DMS53 treated with DMSO at 0.1 percent for 48 hours (cell line): ENCODE data around the gene CTU1.

ENCODE experiments used
- DNase-seq: peaks from one replicate; lab custom pipeline; 2025; ENCODE audit not compliant: unreplicated experiment; lab: John Stamatoyannopoulos, UW

CTU1 gene

DNA sequence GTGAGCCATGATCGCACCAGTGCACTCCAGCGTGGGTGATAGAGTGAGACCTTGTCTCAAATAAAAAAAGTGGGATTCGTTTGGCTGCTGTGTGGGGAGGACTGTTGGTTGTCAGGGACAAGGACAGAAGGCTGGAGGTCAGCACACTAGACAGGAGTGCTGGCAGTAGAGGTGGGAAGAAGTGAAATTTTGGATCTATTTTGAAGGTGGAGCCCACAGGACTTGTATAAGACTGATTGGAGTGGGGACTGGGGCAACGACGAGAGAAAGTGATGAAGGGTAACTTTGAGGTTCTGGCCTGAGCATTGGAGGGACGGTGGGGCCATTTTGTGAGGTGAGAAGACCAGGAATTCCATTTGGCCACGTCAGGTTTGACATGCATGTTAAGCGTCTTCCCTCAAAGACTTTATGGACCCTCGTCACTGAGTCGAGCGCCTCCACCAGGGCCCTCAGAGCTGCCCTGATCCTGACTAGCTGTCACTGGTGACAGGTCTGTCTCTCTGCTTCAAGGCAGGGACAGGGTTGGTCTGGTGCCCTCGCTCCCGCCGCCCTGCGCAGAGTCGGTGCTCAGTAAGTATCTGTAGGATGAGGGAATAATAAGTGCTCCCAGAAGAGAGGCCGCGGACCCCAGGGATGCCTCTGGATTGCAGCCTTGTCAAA lies 673 bp downstream of the CTU1 start:
- no peak for DNase-seq

DNA sequence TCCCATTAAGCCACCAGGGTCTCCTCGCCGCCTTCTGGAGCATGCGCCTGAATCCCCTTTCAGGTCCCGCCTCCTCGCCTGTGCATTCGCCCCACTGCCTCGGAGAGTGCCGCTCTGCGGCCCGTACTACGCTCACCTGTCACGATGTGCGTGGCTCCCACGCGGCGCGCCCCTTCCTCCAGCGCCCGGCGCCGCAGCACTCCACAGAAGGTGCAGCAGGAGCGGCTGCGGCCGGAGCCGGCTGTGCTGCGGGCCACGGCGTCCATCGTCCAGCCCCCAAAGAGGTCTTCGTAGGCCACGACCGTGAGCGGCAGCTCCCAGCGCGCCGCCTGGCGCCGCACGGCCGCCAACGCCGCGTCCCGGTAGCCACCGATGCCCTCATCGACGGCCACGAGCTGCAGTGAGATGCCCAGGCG lies 4.3 kb downstream of the CTU1 start:
- DNase-seq = no peak

DNA sequence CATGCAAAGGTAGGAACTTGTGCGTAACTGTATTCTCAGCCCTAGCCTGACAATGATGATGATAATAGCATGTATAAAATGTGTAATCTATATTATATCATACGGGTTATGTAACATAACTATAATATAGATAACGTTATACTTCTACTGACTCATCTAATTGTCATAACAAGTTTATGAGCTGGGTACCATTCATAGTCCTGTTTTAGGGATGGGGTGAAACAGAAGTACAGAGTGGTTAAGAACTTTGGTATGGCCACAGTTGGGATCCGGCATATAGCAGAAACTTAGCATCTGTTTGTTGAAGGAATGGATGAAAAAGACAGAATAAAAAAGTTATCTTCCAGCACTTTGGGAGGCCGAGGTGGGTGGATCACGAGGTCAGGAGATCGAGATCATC lies 5.2 kb downstream of the CTU1 start:
- DNase-seq = no peak

DNA sequence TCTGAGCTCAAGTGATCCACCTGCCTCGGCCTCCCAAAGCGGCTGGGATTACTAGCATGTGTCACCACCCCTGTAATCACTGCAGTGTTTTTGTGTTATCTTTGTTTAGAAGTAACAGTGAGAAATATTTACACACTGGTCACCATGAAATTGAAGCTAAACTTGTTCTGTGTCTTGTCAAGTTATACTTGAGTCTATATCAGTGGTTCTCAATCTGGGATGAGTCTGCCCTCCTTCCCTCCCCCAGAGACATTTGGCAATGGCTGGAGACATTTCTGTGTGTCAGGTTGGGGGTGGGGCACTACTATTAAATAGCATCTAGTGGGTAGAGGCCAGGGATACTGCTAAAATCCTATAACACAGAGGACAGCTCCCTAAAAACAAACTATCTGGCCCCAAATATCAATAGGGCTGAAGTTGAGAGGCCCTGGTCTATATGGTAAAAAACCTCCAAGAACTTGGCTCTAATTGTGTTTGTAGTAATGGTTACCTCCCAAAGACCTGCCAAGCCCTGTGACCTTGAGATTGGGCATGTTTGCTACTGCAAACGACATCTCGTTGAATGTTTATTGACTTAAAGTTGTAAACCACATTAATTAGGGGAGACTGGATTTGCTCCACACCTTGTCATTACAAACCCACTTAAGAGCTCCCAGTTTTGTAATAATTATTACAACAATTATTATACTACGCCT lies 6.9 kb downstream of the CTU1 start:
- DNase-seq = no peak

DNA sequence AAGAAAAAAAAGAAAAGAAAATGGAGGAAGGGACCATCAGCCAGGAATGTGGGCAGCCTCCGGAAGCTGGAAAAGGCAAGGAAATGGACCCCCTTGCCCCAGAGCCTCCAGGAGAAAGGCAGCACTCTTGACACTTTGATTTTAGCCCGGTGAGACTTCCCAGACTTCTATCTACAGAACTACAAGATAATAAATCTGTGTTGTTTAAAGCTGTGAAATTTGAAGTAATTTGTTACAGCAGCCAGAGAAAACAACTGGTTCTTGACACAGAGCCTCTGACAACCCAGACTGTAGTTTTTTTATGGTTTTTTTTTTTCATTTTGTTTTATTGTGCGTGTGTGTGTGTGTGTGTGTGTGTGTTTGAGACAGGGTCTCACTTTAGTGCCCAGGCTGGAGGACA lies 7.6 kb downstream of the CTU1 start:
- DNase-seq = no peak

DNA sequence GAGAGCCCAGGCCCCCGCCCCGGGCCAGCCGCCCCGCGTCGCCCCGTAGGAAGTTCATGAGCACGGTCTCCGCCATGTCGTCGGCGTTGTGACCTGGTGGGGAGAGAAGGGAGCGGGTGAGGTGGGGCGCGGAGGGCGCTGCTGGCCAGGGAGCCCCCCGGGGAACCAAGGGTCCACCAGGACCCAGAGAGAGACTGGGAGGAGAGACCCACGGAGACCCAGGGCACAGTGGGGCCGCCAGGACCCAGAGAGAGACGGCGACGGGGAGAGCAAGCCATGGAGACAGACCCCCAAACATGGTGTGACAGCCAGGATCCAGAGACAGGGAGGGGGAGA lies 9.2 kb downstream of the CTU1 start:
- DNase-seq = no peak

DNA sequence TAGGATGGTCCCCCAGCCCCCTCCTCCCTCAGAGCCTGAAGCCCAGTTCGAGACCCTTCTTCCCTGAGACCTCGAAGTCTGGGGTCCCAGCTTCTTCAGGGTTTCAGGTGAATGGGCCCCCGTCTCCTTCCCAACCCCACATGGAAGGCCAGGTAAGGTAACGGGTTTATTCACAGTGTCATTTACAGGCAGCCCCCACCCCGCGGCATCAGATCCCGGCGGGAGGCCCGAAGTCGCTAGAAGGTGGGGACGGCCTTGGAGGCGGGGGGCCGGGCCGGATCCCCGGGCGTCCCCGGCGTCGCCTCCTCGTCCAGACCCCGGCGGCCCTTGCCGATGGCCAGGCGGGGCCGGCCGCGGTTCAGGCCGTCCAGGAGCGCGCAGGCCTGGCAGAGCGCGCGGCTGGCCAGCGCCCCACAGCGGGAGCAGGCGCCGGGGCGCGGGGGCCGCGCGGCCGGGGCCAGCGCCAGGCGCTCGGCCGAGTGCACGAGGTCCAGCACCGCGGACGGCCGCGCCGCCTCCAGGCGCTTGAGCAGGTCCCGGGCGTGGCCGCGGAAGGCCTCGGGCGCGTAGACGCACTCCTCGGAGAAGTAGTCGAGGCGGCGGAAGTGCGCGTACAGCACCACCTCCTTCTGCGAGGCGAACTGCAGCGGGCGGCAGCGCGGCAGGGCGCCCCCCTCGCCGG lies 9.7 kb downstream of the CTU1 start:
- no peak for DNase-seq

DNA sequence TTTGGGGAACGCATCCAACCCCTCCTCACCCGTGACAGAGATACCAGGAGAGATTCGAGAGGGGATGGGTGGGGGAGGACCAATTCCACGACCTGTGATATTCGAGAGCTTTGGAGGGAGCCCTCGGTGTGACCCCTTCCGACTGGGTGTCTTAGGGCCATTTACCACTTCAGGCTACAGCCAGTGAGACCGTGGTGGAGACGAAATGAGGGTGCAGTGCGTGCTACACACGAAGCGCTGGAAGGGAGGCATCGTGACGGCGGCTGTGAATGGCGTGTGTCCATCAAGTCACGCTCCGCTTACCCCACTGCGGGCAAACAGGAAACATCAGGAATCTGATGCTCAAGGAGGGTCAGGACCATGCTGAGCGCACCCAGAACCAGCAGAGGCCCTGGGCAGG lies 10.4 kb downstream of the CTU1 start:
- DNase-seq = no peak

DNA sequence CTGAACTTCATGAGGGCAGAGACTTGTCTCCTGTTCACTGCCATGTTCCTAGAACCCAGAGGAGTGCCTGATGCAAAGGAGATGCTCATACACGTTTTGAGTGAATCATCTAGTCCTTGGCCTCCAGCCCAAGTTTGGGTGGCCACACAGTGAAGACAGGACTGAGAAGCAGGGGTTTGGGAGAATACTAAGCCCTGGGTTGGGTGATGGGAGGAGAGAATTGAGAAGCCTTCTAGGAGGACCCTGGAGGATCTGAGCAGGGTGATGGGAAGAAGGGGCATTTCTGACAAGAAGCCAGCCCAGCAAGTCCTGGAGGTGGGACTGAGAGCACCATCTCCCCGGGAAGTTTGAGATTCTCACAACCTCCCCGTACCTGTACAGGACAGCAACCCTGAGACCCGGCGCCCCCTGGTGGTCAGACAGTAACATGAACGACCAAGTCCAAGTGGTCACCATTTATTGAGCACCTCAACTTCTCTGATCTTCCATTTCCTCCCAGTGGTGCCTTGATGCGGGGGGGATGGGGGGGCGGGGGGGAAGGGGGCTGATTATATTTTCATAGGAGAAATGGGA lies 11.0 kb downstream of the CTU1 start:
- DNase-seq = peak; percentile 48

DNA sequence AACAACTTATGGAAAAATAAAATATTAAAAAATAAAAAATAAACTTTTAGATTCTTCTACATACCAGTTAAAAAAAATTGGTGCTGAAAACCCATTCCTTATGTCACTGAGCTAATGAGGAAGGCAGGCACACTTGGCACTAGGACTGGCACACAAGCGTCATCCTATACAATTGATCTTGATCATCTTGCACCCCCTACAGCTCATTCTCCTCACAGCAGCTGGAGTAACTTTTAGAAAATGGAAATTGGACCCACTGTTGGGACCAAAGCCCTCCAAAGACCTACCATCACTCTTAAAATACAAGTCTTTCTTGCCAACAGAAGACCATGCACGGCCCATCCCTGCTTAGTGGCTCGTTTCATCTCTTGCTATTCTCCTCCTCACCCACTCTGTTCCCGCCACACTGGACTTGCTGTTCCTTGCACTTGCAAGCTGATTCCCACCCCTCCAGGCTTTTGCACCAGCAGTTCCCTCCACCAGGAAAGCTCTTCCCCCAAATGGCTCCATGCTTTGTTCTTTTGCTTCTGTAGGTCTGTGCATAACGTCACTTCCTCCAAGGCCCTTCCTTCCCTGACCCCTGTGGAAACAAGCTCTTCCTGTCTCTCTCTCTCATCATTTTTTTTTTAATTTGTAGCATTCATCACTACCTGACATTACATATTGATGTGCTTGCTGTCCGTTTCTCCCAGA lies 11.6 kb downstream of the CTU1 start:
- no peak for DNase-seq

DNA sequence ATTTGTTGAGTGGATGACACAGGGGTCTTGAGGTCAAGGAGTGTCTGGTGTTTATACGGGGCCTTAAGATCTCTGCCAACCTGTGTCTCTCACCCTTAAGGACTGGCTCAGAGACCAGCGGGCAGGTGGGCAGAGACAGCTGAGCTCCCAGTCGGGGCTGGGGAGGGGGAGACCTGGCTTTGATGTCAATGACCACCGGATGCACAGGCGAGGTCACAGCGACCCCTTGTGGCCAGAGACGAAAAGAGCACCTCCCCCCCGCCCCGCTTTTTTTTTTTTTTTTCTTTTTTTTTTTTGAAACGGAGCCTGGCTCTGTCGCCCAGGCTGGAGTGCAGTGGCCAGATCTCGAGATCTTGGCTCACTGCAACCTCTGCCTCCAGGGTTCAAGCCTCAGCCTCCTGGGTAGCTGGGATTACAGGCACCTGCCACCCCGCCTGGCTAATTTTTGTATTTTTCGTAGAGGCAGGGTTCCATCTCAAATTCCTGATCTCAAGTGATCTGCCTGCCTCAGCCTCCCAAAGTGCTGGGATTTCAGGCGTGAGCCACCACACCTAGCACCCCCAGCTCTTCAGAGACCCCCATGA lies 13.4 kb downstream of the CTU1 start:
- DNase-seq = peak; percentile 15

DNA sequence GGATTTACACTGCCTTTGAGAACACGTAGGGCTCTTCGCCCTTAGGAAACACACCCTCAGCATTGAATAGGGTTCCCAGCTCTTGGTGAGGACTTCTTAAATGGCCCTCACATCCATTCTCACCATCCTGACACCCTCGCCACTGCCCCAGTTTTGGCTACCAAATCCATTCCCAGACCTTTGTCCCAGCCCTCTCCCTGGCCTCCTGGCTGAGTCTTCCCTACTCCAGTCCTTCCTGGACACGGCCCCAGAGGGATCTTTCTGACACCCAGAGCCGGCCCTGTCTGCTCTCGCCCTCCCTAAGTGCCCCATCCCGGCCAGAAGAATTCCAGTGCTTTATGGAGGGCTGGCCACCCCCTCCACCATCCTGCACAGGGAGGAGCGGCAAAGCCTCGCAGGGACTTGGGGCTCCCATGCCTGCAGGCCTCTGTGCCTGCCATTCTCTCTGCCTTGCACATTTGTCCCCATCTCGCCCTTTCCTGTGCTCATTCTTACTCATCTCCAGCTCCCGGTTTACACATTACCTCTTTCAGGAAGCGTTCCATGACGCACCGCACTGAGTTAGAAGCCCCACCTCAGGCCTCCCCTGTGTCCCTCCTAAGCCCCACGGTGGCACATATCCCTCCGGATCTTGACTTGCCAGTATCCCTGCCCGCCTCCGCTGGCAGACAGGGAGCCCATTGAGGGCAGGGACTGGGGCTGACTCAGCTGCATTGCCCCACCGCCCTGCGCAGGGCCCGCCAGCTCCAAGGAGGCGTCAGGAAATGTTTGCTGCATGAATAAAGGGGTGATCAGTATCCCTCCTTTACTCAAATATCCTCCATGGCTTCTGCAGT lies 14.5 kb downstream of the CTU1 start:
- DNase-seq = no peak

DNA sequence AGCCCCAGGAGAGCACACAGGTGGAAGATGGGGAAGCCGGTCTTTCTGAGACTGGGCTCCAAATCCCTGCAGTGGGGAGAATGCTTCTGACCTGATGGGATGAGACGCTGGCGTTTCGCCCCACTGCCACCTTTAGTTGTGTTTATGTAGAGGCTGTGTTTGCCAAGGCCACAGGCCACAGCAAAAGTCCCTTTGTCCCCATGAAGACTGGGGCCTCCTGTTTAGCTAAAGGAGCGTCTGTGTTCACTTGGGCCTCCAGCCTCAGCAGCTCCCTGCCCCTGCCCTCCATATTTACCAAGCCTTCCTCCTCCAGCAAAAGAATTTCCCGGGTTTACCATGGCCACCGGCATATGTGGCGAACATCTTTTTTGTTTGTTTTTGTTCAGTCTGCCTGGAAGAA lies 15.1 kb downstream of the CTU1 start:
- peak; percentile 60 for DNase-seq

DNA sequence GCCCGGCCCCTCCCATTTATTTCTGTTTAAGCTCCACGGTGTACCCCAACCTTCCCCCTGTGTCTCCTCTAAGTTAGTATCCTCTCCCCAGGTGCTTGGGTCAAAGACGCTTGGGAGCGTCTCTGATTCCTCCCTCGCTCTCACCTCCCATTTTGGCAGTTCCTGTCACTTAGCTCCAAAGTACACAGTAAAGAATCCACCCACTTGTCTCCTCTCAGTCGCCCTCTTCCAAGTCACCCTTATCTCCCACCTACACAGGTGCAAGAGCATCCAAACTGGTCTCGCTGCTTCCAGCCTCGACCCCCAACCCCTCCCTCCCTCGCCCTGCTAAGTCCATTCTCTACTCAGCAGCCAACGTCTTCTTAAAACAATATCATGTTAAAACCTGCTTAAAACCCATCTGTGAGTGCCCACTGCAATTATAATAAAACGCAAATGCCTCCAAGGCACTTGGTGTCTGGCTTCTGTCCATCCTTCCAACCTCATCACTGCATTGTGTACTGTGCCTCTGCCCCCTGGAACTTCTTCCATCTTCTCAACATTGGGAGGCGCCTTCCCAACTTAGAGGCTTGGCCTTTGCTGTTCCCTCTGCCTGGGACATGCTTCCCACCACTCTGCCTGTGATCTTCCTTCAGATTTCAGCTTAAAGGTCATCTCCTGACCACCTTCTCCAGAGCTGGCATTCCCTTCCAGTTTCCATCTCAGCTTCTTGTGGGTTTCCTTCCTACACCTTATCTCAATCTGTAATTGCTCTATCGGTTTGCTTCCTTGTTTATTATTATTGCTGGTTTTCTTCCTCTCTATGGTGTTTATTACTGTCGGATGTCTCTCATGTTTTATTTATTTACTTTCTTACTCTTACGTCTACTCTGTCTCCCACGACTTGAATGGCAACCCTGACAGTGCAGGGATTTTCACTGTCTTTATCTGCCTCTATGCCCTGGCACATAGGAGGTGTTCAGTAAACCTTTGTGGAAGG lies 16.0 kb downstream of the CTU1 start:
- no peak for DNase-seq

DNA sequence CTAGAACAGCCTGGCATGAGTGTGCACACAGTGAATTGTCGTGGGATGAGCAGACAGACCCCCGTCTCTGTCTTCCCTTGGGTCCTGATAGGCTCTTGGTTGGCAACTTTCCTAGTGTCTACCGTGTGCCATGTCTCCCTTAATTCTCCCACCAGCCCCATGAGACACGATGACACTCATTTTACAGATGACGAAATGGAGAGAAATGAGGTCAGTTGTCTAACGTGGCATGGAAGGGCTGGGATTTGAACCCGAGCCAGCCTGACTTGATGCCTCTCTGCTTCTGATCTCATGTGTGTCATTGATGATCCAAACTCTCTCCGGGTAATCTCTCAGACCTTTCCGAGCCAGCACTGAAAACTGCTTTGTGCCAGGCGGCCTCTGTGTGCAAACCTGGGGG lies 17.1 kb downstream of the CTU1 start:
- DNase-seq = no peak

DNA sequence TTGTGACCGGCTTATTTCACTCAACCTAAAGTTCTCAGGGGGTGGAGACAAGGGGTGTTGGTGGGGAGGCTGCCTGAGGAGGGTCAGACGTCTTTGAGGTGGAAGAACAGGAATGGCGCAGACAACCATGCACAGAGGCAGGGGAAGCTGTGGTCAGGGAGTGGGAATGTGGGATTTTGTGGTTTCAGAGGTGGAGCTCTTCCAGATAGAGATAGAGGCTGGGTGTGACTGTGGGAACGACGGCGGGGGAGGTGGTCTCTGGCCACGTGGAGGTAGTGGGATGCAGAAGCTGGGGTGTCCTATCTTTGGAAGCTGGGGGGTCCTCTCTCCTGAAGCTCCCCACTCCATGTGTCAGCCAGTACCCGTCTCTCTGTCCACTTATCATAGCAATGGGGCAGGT lies 17.7 kb downstream of the CTU1 start:
- DNase-seq = no peak

DNA sequence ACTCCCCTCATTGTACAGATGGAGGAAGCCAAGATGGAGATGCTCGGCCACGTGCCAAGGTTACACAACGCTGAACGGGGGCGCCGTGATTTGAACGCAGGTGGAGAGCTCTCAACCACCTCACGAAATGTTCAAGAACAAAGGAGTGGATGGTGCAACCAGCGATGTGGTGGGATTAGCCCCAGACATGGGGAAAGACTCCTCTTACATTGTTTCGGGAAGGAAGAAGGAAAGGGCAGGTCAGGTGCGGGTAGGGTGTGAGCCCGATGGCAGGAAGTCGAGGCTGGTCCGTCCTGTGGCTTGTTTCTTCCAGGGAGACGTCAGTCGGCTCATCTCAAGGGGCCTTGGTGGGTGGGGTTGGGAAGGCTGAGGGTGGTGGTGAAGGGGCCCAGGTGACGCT lies 18.4 kb downstream of the CTU1 start:
- DNase-seq = no peak

DNA sequence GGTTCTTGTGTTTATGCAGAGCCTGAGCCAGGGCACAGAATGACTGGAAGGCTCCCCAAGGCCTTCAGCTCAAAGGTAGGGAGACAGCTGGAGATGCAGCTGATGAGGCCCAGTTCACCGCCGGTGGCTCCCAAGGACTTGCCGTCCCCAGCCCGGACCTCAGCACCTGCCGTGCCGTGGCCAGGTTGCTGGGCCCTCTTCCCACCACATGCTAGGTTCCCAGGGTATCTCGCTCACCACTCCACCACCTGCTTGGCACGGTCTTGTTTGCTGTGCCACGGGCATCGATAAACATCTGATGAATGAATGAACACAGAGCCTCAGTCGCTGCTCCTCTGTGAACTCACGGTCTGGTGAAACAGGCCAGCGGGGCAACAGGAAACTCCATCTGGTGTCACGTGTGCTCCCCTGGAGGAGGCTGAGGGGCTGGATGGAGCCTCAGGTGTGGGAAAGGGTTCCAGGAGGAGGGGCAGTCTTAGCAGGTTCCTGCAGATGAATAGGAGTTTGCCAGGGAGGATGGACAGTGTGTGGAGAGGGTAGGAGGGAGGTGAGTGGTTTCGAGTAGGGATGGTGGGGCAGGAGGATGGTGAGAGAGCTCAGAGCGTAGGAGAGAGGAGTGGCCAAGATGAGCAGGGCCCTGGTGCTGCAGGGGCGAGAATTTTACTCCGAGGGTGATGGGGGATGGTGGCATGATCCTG lies 21.9 kb downstream of the CTU1 start:
- DNase-seq = peak; percentile 89

DNA sequence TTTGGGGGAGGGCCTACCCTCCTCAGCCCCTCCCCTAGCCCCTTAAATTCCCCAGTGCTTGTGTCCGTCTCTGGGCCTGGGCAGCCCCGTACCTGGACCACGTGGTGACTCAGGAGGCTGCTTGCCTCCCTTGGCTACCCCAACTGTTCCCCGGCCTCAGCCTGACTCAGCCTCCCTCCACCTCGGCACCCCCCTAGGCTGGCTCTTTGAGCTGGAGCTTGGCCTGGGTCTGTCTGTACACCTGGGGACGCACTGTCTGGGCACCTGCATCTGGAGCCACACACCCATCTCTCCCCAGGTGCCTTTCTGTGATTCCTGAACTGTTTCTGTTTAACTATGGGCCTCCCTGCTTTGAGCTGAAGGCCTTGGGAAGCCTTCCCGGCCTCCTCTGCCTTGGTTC lies 23.7 kb downstream of the CTU1 start:
- DNase-seq = no peak
